ENCODE measurements around the gene DYTN.

The DYTN gene

GRCh38 chr2:206611736-206612135, 106.5 kb downstream of the DYTN start:
- DNase-seq (ENCODE audit: low read depth): no peak

DNA sequence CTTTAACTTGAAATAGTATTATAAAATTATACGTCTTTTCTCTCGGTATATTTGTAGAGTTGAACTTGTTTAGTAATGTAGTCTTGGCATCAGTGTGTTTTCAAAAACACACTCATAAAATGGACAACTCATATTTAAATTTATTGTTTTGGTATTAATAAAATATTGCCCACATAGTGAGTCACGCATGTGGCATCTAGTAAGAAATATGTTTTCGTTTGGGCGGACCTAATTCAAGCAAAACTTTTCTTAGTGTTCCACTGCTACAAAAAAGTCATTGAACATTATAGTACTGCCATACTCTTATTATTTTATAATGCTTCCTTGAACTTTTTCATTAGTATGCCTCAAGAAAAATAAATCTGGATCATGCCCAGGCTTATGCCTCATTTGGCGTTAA, 107.0 kb downstream of the DYTN start:
- DNase-seq (ENCODE audit: low read depth): no peak

DNA sequence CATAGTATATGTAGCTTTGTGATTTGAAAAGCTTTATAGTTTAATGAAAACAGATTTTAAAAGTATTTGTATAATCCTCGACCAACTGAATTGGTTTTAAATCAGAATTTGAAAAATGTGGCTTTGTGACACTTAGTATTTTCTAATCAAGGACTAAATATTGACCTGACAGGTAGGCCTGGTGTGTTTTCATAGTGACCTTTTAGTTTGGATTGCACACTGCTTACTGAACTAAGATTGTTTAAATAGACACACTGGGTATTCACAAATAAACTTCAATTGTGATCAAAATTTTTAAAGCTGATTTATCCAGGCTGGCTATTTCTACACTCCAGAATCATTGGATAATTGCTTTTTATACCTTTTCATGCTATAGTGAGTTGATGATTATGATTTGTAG, 107.7 kb downstream of the DYTN start:
- DNase-seq (ENCODE audit: low read depth): no peak

GRCh38 chr2:206603243-206603642, 115.0 kb downstream of the DYTN start:
- no peak for DNase-seq (ENCODE audit: low read depth)
